Ectodermal cell (in vitro differentiated cells): ENCODE results near the gene TEAD1.

Experiments used
- H3K27ac ChIP-seq: 2 replicates; pipeline ENCODE4 v1.7.0; 2013; ENCODE audit warnings: mild to moderate bottlenecking, low read depth, low read length; ENCODE audit not compliant: insufficient read depth, poor library complexity, severe bottlenecking
- H3K27me3 ChIP-seq: 2 replicates; pipeline ENCODE4 v1.7.0; 2013; ENCODE audit warnings: mild to moderate bottlenecking, low read length; ENCODE audit not compliant: insufficient read depth, control insufficient read depth, poor library complexity, severe bottlenecking
- H3K36me3 ChIP-seq: one replicate; pipeline ENCODE4 v1.7.0; 2013; ENCODE audit warnings: low read length; ENCODE audit not compliant: control insufficient read depth, insufficient read depth
- H3K4me1 ChIP-seq: one replicate; pipeline ENCODE4 v1.7.0; 2013; ENCODE audit warnings: low read length; ENCODE audit not compliant: control insufficient read depth, insufficient read depth
- H3K4me3 ChIP-seq: 2 replicates; pipeline ENCODE4 v1.7.0; 2013; ENCODE audit warnings: low read depth, low read length, control low read depth; ENCODE audit not compliant: insufficient read depth
- H3K9me3 ChIP-seq: 2 replicates; pipeline ENCODE4 v1.7.0; 2013; ENCODE audit warnings: mild to moderate bottlenecking, low read length, moderate library complexity; ENCODE audit not compliant: control insufficient read depth
- WGBS, 2 experiments: methylation state at CpG; one replicate each; pipeline ENCODE4 v1.1.7; 2013; ENCODE audit warnings: missing lambda C conversion rate in 2 of 2; 5-methylcytosine and 5-hydroxymethylcytosine counted together

The TEAD1 gene

DNA sequence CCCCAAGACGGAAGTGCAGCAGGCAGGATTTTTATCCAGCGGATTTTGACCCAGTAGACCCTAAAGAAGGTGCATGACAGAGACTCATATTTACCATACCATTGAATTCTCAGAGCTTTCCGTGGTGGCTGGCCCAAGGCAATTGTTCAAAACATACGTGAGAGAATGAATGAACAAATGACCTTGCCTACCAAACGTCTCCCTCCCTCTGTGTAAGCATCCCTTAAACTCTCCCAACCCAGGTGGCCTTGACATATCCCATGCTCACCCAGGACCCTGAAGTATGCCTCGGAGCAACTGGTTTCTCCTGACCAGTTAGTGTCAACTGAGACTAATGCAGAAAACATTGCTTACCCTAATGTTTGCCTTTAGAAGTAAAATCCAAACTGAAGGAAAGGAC, 154.9 kb downstream of the TEAD1 start:
- Histone ChIP-seq H3K4me1 (peaks cover 32% of the 10 kb centered on the region), H3K9me3 (no peaks in the 10 kb centered on the region), H3K27me3 (no peaks in the 10 kb centered on the region), H3K27ac (peak overlapping the region; percentile 96), H3K36me3 (no peaks in the 10 kb centered on the region), H3K4me3 (no peak overlapping the region)
- WGBS, 2 experiments, result 45 to 49% methylated on average over 6 of the region's 6 CpGs

DNA sequence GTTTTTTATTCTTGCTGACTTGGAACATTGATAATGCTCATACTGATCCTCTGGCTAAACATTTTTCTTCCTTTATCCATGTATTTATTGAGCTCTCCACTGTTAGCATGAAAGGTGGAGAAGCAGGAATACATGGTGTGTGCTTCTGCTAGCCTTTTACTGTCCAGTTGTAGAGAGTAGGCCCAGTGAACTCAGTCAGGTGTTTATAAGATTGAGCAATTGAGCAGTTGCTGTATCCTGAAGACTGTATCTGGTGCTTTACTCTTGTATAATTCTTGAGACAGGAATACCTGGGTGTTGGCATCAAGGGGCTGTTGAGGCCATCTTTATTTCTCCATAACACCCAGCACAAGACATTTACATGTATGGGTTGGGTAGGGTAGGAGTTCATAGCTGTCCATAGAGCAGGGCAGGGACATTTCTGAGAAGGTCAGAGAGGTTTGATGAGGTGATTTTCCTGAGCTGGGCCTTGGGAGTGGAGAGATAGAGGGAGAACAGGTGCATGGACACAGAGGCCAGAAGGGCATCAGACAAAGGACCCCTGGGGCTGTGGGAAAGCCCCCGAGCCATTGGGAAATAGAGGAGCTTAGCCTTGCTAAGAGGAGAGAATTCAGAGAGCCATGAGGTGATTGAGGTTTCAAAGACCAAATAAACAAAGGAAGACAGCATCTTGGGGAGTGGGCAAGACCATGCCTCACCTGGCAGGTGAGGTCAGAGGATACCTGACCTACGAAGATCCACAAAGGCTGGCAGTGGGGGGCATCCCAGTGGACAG, 155.5 kb downstream of the TEAD1 start:
- Histone ChIP-seq H3K36me3 (no peaks in the 10 kb centered on the region), H3K4me1 (peaks cover 32% of the 10 kb centered on the region), H3K9me3 (no peaks in the 10 kb centered on the region), H3K27me3 (no peaks in the 10 kb centered on the region), H3K4me3 (no peak overlapping the region), H3K27ac (no peak overlapping the region)
- WGBS, 2 experiments, result 42 to 53% methylated on average over 2 of the region's 2 CpGs

DNA sequence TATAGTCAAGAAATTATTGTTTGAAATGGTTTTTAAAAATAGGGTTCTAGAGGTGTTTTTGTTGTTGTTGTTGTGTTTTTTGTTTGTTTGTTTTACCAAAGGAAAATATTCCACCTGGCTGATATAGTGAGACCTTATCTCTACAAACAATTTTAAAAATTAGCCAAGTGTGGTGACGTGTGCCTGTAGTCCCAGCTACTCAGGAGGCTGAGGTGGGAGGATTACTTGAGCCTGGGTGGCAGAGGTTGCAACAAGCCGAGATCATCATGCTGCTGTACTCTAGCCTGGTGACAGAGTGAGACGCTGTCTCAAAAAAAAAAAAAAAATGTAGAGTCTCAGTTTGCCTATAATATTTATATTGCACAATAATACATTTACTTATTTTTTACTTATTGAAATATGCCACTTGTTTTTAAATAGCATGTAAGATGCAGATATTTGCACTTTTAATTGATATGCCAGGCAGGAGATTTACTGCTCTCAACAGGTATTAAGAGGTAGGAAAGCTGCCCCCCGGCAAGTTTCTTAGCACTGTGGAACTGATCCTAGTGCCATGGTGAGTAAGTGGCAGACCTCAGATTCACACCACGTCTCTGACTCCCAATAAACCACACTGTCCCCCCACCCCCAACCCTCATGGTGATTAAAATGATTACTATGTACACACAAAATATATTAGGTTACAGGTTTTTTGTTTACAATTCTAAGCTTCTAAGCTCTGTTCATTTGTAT, 157.4 kb downstream of the TEAD1 start:
- H3K27me3 ChIP-seq, result no peaks in the 10 kb centered on the region
- H3K36me3 ChIP-seq, result no peaks in the 10 kb centered on the region
- H3K4me3 ChIP-seq, result no peak overlapping the region
- no peaks in the 10 kb centered on the region for H3K9me3 ChIP-seq
- peaks cover 32% of the 10 kb centered on the region for H3K4me1 ChIP-seq
- WGBS, 2 experiments, result 84 to 93% methylated on average over 4 of the region's 5 CpGs
- H3K27ac ChIP-seq, result no peak overlapping the region

DNA sequence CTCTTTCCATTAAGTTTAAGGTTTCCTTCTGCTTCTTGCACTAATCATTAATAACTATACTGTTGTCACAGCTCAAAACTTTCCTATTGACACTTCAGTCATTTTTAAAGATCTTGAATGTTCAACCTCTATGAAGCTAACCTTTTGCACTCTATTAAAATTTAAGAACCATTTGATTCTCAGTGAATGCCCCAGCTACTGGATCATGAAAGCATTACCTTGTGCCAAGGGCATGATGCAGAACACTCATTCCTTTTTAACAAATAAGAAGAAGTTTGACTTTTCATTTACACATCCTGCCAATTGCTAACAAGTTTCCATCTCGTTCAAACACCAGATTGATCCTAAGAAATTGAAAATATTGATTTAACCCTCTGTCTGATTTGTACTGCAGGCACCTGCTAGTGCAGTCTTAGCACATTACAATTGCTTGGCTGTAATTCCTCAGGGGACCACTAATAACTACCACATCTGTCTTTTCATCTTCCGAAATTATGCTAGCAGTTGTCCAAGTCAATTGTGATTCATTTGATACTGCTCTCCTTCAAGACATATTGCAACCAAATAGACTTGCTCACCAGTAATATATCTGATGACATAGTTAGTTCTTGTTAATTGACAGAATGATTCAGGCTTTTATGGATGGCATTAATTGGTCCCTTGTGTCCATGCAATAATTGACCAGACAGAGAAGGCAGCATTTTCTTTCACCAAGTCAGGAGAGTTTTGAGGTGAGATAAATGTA, 158.4 kb downstream of the TEAD1 start:
- Histone ChIP-seq H3K9me3 (no peaks in the 10 kb centered on the region), H3K4me3 (no peak overlapping the region), H3K27ac (no peak overlapping the region), H3K36me3 (no peaks in the 10 kb centered on the region), H3K4me1 (peaks cover 22% of the 10 kb centered on the region), H3K27me3 (no peaks in the 10 kb centered on the region)
- 89 to 94% methylated on average over 2 of the region's 2 CpGs for WGBS, 2 experiments

DNA sequence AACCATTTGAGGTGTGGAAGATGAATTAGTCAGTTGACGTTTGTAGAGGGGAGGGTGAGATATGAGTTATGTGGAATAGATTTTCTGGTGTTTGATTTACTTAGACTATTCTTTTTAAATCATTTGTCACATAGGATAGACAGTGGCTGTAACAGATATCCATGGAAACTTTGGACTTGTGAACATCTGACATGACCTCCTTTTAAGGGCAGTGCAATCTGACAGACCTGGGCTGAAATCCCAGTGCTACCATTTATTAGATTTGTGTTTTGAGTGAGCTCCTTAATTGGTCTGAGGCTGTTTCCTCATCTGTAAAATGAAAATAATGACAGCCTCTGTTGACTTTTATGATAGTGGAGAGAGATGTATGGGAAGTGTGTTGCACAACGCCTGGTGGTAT, 159.9 kb downstream of the TEAD1 start:
- Histone ChIP-seq H3K36me3 (no peaks in the 10 kb centered on the region), H3K9me3 (no peaks in the 10 kb centered on the region), H3K27ac (no peak overlapping the region), H3K4me1 (peaks cover 11% of the 10 kb centered on the region), H3K27me3 (no peaks in the 10 kb centered on the region), H3K4me3 (no peak overlapping the region)
- WGBS, 2 experiments, result 91 to 94% methylated on average over 2 of the region's 2 CpGs

DNA sequence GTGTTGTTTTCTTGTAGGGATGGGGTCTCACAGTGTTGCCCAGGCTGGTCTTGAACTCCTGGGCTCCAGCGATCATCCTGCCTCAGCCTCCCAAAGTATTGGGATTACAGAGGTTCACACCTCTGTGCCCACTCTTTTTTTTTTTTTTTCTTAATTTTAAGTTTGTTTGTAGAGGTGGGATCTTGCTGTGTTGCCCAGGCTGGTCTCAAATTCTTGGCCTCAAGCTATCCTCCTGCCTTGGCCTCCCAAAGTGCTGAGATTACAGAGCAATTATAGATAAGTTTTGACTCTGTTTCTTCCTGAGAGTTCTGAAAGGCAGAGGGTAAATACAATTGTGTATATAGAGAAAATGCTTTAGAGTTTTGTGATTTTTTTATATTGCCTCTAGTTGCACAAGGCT, 160.4 kb downstream of the TEAD1 start:
- Histone ChIP-seq H3K4me1 (peaks cover 7% of the 10 kb centered on the region), H3K4me3 (no peak overlapping the region), H3K27ac (no peak overlapping the region), H3K27me3 (no peaks in the 10 kb centered on the region), H3K9me3 (no peaks in the 10 kb centered on the region), H3K36me3 (no peaks in the 10 kb centered on the region)
- 90 to 100% methylated on average over 1 of the region's 1 CpG for whole genome bisulfite sequencing, 2 experiments

DNA sequence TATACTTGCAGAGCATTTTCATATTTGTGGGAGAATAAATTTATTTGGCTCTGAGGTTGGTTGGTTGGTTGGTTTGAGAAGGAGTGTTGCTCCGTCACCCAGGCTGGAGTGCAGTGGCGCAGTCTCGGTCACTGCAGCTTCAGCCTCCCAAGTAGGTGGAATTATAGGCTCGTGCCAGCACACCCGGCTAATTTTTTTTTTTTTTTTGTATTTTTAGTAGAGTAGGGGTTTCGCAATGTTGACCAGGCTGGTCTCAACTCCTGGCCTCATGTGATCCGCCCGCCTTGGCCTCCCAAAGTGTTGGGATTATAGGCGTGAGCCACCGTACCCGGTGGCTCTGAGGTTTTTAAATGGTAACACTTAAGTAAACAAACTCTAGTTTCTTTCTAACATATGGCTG, 161.1 kb downstream of the TEAD1 start:
- H3K27ac ChIP-seq, result no peak overlapping the region
- peaks cover under 1% of the 10 kb centered on the region for H3K4me1 ChIP-seq
- H3K4me3 ChIP-seq, result no peak overlapping the region
- no peaks in the 10 kb centered on the region for H3K9me3 ChIP-seq
- WGBS, 2 experiments, result 83 to 91% methylated on average over 11 of the region's 11 CpGs
- no peaks in the 10 kb centered on the region for H3K27me3 ChIP-seq
- no peaks in the 10 kb centered on the region for H3K36me3 ChIP-seq

DNA sequence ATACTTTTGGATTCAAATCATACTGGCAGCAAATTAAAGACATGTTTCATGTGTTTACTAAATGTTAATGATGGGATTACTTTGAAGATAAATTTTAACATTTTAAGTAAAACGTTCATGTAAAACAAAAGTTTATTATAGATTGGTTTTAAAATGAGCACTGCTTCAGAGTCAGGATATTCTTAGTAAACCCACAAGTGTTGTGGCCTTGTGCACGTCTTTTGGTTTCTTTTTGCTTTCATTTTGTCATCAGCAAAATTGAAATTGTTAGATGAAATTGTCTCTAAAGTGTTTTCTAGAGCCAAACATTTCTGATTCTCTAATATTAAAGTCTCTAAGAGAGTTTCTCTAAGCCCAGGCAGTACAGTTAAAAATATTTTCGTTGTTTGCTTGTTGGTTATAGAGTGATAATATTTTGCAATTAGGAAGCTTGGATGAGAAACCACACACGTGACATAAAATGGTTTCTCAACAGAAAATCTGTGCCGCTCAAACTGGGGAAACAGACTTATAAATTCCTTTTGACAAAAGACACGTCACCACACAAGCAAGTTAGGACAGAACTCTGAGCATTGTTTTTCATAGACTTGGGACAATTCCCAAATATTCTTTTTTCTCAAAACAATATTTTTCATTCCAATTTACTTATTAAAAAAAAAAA, 164.4 kb downstream of the TEAD1 start:
- H3K27ac ChIP-seq, result no peak overlapping the region
- H3K9me3 ChIP-seq, result no peaks in the 10 kb centered on the region
- H3K4me3 ChIP-seq, result no peak overlapping the region
- peaks cover 31% of the 10 kb centered on the region for H3K4me1 ChIP-seq
- H3K27me3 ChIP-seq, result no peaks in the 10 kb centered on the region
- 92 to 94% methylated on average over 6 of the region's 6 CpGs for WGBS, 2 experiments
- no peaks in the 10 kb centered on the region for H3K36me3 ChIP-seq

DNA sequence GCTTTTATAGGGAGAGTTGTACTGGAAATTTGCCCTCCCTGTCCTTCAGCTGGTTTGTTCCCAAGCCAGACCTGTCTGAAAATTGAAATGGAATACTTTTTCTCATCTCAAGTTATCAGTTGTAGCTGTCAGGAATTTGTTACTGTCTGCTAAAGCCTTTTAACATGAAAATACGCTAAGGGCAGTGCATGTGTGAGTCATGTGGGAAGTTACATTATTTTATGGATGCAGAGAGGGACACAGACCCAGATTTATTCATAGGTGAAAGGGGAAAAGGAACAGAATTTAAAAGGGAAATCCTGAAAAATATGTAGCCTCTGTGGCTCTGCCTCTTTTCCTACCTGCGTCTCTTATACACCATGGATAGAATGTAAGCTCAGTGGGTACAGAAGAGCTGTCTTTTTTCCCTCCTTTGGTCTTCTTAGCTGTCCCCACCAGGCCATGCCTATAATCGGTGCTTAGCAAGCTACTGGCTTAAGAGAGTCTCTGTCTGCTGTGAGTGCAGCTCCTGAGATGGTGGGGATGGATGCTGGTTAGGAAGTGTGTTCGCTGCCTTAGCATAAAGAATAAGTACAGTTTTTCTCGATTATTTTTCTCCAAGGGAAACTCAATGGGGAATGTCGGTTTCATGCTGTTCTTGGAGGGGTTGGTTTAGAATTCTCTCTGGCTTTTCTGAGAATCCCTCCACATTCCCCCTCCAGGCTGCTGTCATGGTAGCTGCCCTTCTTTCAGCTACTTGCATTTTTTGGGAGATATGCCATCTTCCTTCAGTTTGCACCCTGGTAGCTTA, 166.8 kb downstream of the TEAD1 start:
- Histone ChIP-seq H3K4me1 (peaks cover 55% of the 10 kb centered on the region), H3K27ac (peak overlapping the region; percentile 83)

More for the DNA sequence above, 166.8 kb downstream of the TEAD1 start:
- Histone ChIP-seq H3K27me3 (no peaks in the 10 kb centered on the region), H3K36me3 (no peaks in the 10 kb centered on the region), H3K4me3 (no peak overlapping the region), H3K9me3 (no peaks in the 10 kb centered on the region)
- WGBS, 2 experiments, result 79 to 80% methylated on average over 5 to 6 of the region's 6 CpGs
